PFSK-1 (cell line): ENCODE data around the gene KLF5.

Experiments used
- FOXP2 ChIP-seq: optimal IDR thresholded peaks from 2 replicates; pipeline ENCODE3; 2011; ENCODE audit warnings: borderline replicate concordance, control low read depth, inconsistent platforms; ENCODE audit not compliant: insufficient read depth; ENCODE audit errors: extremely low read length, extremely low read depth
- POLR2AphosphoS5 ChIP-seq: IDR thresholded peaks from 2 replicates; pipeline ENCODE4 v1.6.1; 2012; ENCODE audit warnings: low read depth, mild to moderate bottlenecking, control low read depth, low read length, moderate library complexity
- SIN3A ChIP-seq: IDR thresholded peaks from 2 replicates; pipeline ENCODE4 v1.6.1; 2012; ENCODE audit warnings: mild to moderate bottlenecking, low read length, moderate library complexity, borderline replicate concordance; ENCODE audit not compliant: insufficient read depth
- TAF1 ChIP-seq: IDR thresholded peaks from 2 replicates; pipeline ENCODE4 v1.6.1; 2012; ENCODE audit warnings: low read length, control low read depth, borderline replicate concordance; ENCODE audit not compliant: insufficient read depth
- TF ChIP-seq, protein P1 (sequence below), 2 experiments: IDR thresholded peaks; 2 replicates each; pipeline versions ENCODE4 v1.6.1 to v1.8.0; 2011 to 2012; ENCODE audit warnings: low read depth in 2 of 2, low read length in 2 of 2, control low read depth in 1 of 2, inconsistent platforms in 1 of 2, mild to moderate bottlenecking in 1 of 2, moderate library complexity in 1 of 2; ENCODE audit not compliant: insufficient read depth in 1 of 2

The KLF5 gene

GRCh38 chr13:73061876-73062275 is 3.1 kb downstream of the KLF5 start:
- TF ChIP-seq TAF1 (no peak), SIN3A (no peak), FOXP2 (no peak), POLR2AphosphoS5 (no peak)
- TF ChIP-seq, protein P1, sequence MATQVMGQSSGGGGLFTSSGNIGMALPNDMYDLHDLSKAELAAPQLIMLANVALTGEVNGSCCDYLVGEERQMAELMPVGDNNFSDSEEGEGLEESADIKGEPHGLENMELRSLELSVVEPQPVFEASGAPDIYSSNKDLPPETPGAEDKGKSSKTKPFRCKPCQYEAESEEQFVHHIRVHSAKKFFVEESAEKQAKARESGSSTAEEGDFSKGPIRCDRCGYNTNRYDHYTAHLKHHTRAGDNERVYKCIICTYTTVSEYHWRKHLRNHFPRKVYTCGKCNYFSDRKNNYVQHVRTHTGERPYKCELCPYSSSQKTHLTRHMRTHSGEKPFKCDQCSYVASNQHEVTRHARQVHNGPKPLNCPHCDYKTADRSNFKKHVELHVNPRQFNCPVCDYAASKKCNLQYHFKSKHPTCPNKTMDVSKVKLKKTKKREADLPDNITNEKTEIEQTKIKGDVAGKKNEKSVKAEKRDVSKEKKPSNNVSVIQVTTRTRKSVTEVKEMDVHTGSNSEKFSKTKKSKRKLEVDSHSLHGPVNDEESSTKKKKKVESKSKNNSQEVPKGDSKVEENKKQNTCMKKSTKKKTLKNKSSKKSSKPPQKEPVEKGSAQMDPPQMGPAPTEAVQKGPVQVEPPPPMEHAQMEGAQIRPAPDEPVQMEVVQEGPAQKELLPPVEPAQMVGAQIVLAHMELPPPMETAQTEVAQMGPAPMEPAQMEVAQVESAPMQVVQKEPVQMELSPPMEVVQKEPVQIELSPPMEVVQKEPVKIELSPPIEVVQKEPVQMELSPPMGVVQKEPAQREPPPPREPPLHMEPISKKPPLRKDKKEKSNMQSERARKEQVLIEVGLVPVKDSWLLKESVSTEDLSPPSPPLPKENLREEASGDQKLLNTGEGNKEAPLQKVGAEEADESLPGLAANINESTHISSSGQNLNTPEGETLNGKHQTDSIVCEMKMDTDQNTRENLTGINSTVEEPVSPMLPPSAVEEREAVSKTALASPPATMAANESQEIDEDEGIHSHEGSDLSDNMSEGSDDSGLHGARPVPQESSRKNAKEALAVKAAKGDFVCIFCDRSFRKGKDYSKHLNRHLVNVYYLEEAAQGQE (IDR thresholded peaks at IDR 0.05; ENCODE audit: insufficient read depth in 1 of 2, low read depth in 2 of 2, low read length in 2 of 2) = no peak

- no peak for TF ChIP-seq FOXP2
- no peak for TF ChIP-seq POLR2AphosphoS5
- TF ChIP-seq, protein P1 (IDR thresholded peaks at IDR 0.05; ENCODE audit: insufficient read depth in 1 of 2, low read depth in 2 of 2, low read length in 2 of 2) = no peak
- TF ChIP-seq TAF1 = no peak
- TF ChIP-seq SIN3A = no peak
These were observed 3.7 kb downstream of the KLF5 start for GRCh38 chr13:73062468-73062867.

GRCh38 chr13:73063166-73063565 is 4.4 kb downstream of the KLF5 start:
- TF ChIP-seq, protein P1 (IDR thresholded peaks at IDR 0.05; ENCODE audit: insufficient read depth in 1 of 2, low read depth in 2 of 2, low read length in 2 of 2) = no peak
- TF ChIP-seq SIN3A = no peak

- no peak for TF ChIP-seq TAF1
- TF ChIP-seq FOXP2 = no peak
- TF ChIP-seq, protein P1 (IDR thresholded peaks at IDR 0.05; ENCODE audit: insufficient read depth in 1 of 2, low read depth in 2 of 2, low read length in 2 of 2) = no peak
- no peak for TF ChIP-seq POLR2AphosphoS5
These were observed 6.2 kb downstream of the KLF5 start for GRCh38 chr13:73065036-73065435.

DNA sequence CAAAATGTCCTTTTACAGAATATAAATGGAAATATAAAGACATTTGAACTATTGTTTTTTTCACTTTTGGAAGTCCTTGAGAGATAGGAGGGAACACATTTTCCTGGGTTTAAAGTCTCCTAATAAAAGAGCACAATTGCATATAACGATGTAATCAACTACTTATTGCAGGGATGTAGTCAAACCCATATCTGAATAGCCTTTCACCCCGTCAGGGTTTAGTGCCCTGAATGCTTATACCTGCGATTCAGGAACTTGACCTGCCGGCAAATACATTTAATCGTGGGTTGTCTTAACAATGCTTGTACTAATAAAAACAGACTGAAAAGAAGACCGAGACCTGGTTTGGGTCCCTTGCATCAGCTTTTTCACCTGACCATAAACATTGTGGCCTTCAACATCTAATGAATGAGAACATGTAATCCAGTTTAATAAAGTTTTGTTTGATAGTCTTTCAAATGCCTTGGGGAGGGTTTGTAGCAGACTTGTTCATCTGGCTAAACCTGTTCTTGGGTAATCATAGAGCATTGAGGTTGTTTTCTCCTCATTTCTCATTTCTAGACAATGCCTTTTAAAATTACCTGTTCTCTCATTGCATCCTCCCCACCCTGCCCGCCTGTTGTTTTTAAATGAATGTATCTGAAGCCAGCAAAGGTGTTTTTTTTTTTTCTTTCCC is 7.0 kb downstream of the KLF5 start:
- TF ChIP-seq SIN3A (no peak), POLR2AphosphoS5 (no peak), TAF1 (no peak), FOXP2 (no peak)
- TF ChIP-seq, protein P1 (IDR thresholded peaks at IDR 0.05; ENCODE audit: insufficient read depth in 1 of 2, low read depth in 2 of 2, low read length in 2 of 2) = no peak
